Measurements from ENCODE around the gene BLACAT1. TPM values are rescaled to one million over a fixed set of nuclear protein-coding genes. Genes with fewer than 3 reads are reported as not detected.
"Not testable (repeated sequence)": the region's sequence is repeated elsewhere in the genome, so short reads cannot be mapped to it uniquely, and the experiment has no call there.

BLACAT1 gene
- total and polyA plus RNA-seq, 2 donors = 0.03 TPM; not detected in 1

GRCh38 chr1:205493241-205494085, 37.6 kb upstream of the BLACAT1 start:
- no peak overlapping the region for H3K4me3 ChIP-seq (ENCODE audit: low read depth, low read length)
- no peak for DNase-seq (ENCODE audit: extremely low spot score)
- WGBS = 54% methylated on average over 11 of the region's 11 CpGs
- peaks cover 2% of the 10 kb centered on the region for H3K4me1 ChIP-seq (ENCODE audit: insufficient read depth)
- H3K36me3 ChIP-seq (ENCODE audit: insufficient read depth) = no peaks in the 10 kb centered on the region
- H3K27ac ChIP-seq (ENCODE audit: low read depth) = no peak overlapping the region

GRCh38 chr1:205492774-205493173, 36.9 kb upstream of the BLACAT1 start:
- H3K27ac ChIP-seq (ENCODE audit: low read depth) = no peak overlapping the region
- WGBS = 56% methylated on average over 7 of the region's 7 CpGs

GRCh38 chr1:205492201-205492667, 36.4 kb upstream of the BLACAT1 start:
- 58% methylated on average over 2 of the region's 2 CpGs for WGBS
- Histone ChIP-seq H3K27ac (ENCODE audit: low read depth) (no peak overlapping the region), H3K36me3 (ENCODE audit: insufficient read depth) (no peaks in the 10 kb centered on the region), H3K4me3 (ENCODE audit: low read depth, low read length) (no peak overlapping the region), H3K4me1 (ENCODE audit: insufficient read depth) (peaks cover 2% of the 10 kb centered on the region)
- no peak for DNase-seq (ENCODE audit: extremely low spot score)

More at GRCh38 chr1:205492774-205493173, 36.9 kb upstream of the BLACAT1 start:
- DNase-seq (ENCODE audit: extremely low spot score) = no peak
- H3K4me1 ChIP-seq (ENCODE audit: insufficient read depth) = peaks cover 2% of the 10 kb centered on the region
- no peak overlapping the region for H3K4me3 ChIP-seq (ENCODE audit: low read depth, low read length)
- no peaks in the 10 kb centered on the region for H3K36me3 ChIP-seq (ENCODE audit: insufficient read depth)

- H3K36me3 ChIP-seq (ENCODE audit: insufficient read depth) = no peaks in the 10 kb centered on the region
- peaks cover 2% of the 10 kb centered on the region for H3K4me1 ChIP-seq (ENCODE audit: insufficient read depth)
- no peak for DNase-seq (ENCODE audit: extremely low spot score)
- WGBS = 79% methylated on average over 4 of the region's 4 CpGs
- H3K4me3 ChIP-seq (ENCODE audit: low read depth, low read length) = no peak overlapping the region
- H3K27ac ChIP-seq (ENCODE audit: low read depth) = no peak overlapping the region
Measured at GRCh38 chr1:205491794-205492193, 35.9 kb upstream of the BLACAT1 start.

- 38% methylated on average over 9 of the region's 9 CpGs for WGBS
- no peak overlapping the region for H3K27ac ChIP-seq (ENCODE audit: low read depth)
Measured at GRCh38 chr1:205488074-205488723, 32.4 kb upstream of the BLACAT1 start.

GRCh38 chr1:205486258-205486657, 30.4 kb upstream of the BLACAT1 start:
- no peak overlapping the region for H3K27ac ChIP-seq (ENCODE audit: low read depth)
- no peaks in the 10 kb centered on the region for H3K4me1 ChIP-seq (ENCODE audit: insufficient read depth)
- DNase-seq (ENCODE audit: extremely low spot score) = no peak
- 89% methylated on average over 6 of the region's 6 CpGs for WGBS
- no peaks in the 10 kb centered on the region for H3K36me3 ChIP-seq (ENCODE audit: insufficient read depth)
- H3K4me3 ChIP-seq (ENCODE audit: low read depth, low read length) = no peak overlapping the region

More at GRCh38 chr1:205488074-205488723, 32.4 kb upstream of the BLACAT1 start:
- Histone ChIP-seq H3K4me1 (ENCODE audit: insufficient read depth) (peaks cover 2% of the 10 kb centered on the region), H3K36me3 (ENCODE audit: insufficient read depth) (no peaks in the 10 kb centered on the region), H3K4me3 (ENCODE audit: low read depth, low read length) (no peak overlapping the region)
- DNase-seq (ENCODE audit: extremely low spot score) = no peak

- Histone ChIP-seq H3K4me3 (ENCODE audit: low read depth, low read length) (no peak overlapping the region), H3K4me1 (ENCODE audit: insufficient read depth) (no peaks in the 10 kb centered on the region), H3K36me3 (ENCODE audit: insufficient read depth) (no peaks in the 10 kb centered on the region), H3K27ac (ENCODE audit: low read depth) (no peak overlapping the region)
- no peak for DNase-seq (ENCODE audit: extremely low spot score)
- WGBS = 29% methylated on average over 13 of the region's 13 CpGs
Measured at GRCh38 chr1:205484985-205485967, 29.4 kb upstream of the BLACAT1 start.

- WGBS = 27% methylated on average over 2 of the region's 2 CpGs
- DNase-seq (ENCODE audit: extremely low spot score) = no peak
- no peak overlapping the region for H3K27ac ChIP-seq (ENCODE audit: low read depth)
- H3K4me1 ChIP-seq (ENCODE audit: insufficient read depth) = no peaks in the 10 kb centered on the region
- no peaks in the 10 kb centered on the region for H3K36me3 ChIP-seq (ENCODE audit: insufficient read depth)
- no peak overlapping the region for H3K4me3 ChIP-seq (ENCODE audit: low read depth, low read length)
Measured at GRCh38 chr1:205483372-205483771, 27.5 kb upstream of the BLACAT1 start.

GRCh38 chr1:205482587-205482986, 26.7 kb upstream of the BLACAT1 start:
- H3K4me3 ChIP-seq (ENCODE audit: low read depth, low read length); DNase-seq (ENCODE audit: extremely low spot score); H3K4me1 ChIP-seq (ENCODE audit: insufficient read depth); H3K27ac ChIP-seq (ENCODE audit: low read depth); H3K36me3 ChIP-seq (ENCODE audit: insufficient read depth): not testable (repeated sequence)
- 93% methylated on average over 11 of the region's 11 CpGs for WGBS

- Histone ChIP-seq H3K27ac (ENCODE audit: low read depth) (no peak overlapping the region), H3K36me3 (ENCODE audit: insufficient read depth) (no peaks in the 10 kb centered on the region), H3K4me1 (ENCODE audit: insufficient read depth) (no peaks in the 10 kb centered on the region), H3K4me3 (ENCODE audit: low read depth, low read length) (no peak overlapping the region)
- no peak for DNase-seq (ENCODE audit: extremely low spot score)
- WGBS = 45% methylated on average over 15 of the region's 15 CpGs
Measured at GRCh38 chr1:205481629-205482151, 25.8 kb upstream of the BLACAT1 start.

- Histone ChIP-seq H3K27ac (ENCODE audit: low read depth) (no peak overlapping the region), H3K4me1 (ENCODE audit: insufficient read depth) (no peaks in the 10 kb centered on the region), H3K4me3 (ENCODE audit: low read depth, low read length) (no peak overlapping the region), H3K36me3 (ENCODE audit: insufficient read depth) (no peaks in the 10 kb centered on the region)
- 54% methylated on average over 11 of the region's 11 CpGs for WGBS
- no peak for DNase-seq (ENCODE audit: extremely low spot score)
Measured at GRCh38 chr1:205481218-205481617, 25.4 kb upstream of the BLACAT1 start.

GRCh38 chr1:205480349-205480985, 24.6 kb upstream of the BLACAT1 start:
- Histone ChIP-seq H3K4me3 (ENCODE audit: low read depth, low read length) (no peak overlapping the region), H3K36me3 (ENCODE audit: insufficient read depth) (no peaks in the 10 kb centered on the region), H3K4me1 (ENCODE audit: insufficient read depth) (no peaks in the 10 kb centered on the region), H3K27ac (ENCODE audit: low read depth) (no peak overlapping the region)
- WGBS = 64% methylated on average over 17 of the region's 17 CpGs
- no peak for DNase-seq (ENCODE audit: extremely low spot score)
